Fibroblast of skin of left biceps (primary cell): ENCODE data around the gene TBC1D26.
"Not testable (repeated sequence)": the region's sequence is repeated elsewhere in the genome, so short reads cannot be mapped to it uniquely, and the experiment has no call there.

Experiments
- DNase-seq, 2 experiments: peaks; one replicate each; pipeline ENCODE4 v3.0.0-alpha.2; 2013; ENCODE audit warnings: low read depth in 2 of 2

Gene TBC1D26

DNA sequence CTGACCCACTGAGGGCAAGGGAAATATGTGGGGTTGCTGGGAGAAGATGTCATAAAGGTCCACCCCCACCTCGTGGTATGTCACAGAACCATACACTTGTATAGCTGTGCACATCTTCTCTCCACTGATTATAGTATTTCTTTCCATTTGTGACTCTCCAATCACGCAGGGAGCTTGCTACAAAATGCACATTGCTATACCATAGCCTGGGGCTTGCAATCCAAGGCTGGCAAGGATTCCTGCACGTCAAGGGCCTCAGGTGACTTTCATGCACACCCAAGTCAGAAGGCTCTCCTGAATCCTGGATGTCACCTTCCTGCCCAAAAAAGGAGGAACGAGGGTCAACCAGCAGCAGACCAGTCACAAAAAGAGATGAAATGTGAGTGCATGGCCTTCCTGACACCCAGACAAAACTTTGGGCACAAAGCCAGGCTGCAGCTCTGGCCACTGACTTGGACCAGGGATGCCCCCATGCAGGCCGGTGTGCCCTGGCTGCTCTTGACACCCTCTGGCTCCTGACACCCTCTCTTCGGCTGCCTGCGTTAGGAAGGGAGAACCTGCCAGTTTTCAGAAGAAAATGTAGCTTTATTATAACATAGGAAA is 12.1 kb downstream of the TBC1D26 start:
- DNase-seq = no peak

DNA sequence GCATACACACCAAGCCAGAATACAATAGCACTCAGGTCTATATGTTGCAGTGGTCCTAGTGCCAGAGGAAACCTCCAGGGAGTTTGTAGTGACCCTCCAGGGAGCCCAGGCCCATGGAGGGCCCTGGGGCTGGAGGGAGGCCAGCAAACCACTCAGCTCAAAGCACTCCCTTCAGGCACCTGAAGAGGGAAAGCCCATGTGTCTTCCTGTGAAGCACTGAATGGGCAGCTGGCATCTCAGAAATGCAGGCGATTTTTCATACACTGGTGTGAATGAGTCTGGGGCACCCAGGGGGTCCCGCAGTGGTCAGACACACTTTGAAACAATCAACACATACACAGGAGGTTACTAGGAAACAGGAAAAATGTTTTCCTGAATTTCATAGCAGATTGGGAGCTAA is 12.8 kb downstream of the TBC1D26 start:
- no peak for DNase-seq

DNA sequence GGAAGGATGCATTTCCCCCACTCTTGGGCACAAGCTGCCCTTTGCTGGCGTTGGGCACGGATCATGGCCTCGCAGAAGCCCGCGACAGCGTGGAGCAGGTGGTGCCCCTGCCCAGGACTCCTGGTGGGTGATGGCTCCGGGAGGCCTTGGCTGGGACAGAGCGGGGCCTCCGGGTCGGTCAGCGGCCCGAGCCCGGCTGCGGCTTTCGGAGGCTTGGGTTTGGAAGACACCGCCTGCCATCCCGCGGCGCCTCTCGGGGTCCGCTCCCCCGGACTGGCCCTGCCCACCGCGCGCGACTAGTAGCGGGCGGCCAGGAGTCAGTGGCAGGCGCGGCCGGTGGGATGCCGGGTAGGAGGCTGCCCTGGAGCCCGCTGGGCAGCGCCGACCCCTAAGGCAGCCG is 17.3 kb downstream of the TBC1D26 start:
- DNase-seq = not testable (repeated sequence)

DNA sequence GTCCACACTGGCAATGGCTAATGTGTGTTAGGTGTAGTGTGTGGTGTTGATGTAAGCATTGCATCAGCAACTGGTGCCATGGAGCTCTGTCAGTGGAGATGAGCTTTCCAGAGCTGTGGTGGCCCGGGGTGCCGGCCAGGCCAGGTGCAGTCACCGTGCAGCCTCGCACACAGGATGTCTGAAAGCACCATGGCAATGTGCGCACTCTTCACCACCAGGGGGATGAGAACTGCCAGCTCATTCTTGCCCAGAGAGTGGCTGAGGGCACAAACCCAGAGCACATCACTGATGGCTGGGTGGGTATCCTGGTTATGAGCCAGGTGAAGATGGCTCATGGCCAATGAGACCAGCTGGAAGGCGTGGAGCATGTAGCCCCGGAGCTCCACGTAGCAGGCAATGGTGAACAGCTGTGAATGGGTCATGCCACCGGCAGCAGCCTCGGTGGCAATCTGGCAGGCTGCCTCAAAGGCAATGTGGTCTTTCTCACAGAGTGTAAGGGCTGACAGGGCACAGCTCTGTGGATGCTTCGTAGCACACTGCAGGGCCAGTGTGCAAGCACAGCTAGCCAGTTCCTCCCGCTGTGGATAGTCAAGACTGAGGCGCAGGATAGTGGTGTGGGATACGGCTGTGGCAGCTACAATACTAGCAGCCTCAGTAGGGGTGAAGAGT is 36.9 kb downstream of the TBC1D26 start:
- not testable (repeated sequence) for DNase-seq

DNA sequence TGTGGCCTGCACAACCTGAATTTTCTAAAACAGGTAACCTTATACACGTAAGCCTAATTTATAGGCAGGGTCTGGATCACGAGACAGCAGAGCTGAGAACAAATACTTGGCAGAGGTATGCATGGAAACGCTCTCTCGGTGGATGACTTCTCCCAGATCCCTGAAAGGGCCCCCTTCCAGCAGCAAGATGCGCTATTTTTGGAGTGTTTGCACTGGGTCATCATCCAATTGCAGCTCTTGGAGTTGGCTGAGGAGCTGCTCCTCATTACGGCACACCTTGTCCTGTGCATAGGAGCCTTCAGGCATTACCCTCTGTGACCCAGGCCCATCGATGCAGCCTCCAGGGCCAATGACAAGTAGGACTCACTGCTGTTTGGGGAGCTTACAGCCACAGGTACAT is 38.6 kb downstream of the TBC1D26 start:
- not testable (repeated sequence) for DNase-seq

DNA sequence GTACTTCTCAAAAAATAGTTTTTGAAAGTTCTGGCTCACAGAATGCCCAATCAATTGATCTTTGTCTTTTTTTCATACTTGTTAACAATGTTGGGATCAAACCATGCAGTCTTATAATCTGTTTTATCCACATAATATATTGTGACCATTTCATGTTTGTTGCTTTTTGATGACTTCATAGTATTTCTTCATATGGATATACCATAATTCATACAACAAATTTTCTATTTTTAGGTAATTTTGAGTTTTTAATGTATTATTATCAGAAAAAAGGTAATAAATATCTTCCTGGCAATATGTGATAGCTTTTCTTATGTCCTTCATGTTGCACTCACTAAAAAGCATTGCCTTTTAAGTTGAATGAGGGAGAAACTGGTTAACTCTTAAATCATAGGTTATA is 44.8 kb downstream of the TBC1D26 start:
- no peak for DNase-seq

DNA sequence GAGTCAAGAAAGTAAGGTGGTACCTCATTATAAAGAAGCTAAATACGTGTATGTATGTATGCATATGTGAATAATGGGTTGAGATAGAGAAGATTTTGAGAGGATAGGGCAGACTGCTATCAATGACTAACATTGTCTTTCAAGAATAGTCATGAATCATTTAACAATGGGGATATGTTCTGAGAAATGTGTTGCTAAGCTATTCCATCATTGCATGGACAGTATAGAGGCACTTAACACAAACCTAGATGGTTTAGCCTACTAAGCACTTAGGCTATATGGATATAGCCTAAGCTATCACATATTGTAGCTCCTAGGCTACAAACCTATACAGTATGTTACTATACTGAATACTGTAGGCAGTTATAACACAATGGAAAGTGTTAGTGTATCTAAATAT is 45.2 kb downstream of the TBC1D26 start:
- no peak for DNase-seq

DNA sequence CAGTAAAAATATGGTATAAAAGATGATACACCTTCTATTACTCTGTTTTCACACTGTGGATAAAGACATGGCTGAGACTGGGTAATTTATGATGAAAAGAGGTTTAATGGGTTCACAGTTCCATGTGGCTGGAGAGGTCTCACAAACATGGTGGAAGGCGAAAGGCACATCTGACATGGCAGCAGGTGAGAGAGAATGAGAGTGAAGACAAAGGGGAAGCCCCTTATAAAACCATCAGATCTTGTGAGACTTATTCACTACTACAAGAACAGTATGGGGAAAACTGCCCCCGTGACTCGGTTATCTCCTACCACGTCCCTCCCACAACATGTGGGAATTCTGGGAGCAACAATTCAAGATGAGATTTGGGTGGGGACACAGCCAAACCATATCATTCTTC is 45.6 kb downstream of the TBC1D26 start:
- no peak for DNase-seq

DNA sequence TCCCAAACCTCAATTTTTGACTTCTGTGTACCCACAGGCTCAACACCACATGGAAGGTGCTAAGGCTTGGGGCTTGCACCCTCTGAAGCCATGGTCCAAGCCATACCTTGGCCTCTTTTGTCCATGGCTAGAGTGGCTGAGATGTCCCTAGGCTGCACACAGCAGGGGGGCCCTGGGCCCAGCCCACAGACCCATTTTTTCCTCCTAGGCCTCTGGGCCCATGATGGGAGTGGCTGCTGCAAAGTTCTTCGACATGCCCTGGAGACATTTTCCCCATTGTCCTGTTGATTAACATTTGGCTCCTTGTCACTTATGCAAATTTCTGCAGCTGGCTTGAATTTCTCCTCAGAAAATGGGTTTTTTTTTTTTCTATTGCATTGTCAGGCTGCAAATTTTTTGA is 47.0 kb downstream of the TBC1D26 start:
- DNase-seq = no peak

DNA sequence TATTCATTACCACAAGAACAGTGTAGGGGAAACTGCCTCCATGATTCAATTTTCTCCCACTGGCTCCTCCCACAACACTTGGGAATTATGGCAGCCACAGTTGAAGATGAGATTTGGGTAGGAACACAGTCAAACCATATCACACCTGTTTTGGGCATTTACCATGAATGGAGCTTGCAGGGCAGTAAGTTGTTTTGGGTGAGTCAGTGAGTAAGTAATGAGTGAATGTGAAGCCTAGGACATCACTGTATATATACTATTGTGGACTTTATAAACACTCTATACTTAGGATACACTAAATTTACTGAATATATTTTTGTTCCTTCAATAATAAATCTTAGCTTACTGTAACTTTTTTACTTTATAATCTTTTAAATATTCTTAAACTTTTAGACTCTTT is 48.1 kb downstream of the TBC1D26 start:
- DNase-seq = no peak

DNA sequence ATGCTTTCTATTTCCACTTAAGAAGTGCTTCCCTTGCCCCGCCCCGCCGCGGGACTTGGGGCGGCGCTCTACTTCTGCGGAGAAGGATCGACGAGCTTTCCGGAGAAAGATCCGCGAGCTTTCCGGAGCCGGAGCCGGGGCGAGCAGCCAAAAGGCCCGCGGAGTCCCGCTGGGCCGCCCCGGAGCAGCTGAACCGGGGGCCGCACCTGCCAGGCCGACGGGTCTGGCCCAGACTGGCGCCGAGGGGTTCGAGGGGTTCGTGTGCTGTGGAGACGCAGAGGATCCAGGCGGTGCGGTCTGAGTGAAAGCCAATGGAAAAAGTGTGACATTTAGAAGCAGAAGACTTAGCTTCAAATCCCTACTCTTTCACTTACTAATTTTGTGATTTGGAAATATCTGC is 50.8 kb downstream of the TBC1D26 start:
- no peak for DNase-seq

DNA sequence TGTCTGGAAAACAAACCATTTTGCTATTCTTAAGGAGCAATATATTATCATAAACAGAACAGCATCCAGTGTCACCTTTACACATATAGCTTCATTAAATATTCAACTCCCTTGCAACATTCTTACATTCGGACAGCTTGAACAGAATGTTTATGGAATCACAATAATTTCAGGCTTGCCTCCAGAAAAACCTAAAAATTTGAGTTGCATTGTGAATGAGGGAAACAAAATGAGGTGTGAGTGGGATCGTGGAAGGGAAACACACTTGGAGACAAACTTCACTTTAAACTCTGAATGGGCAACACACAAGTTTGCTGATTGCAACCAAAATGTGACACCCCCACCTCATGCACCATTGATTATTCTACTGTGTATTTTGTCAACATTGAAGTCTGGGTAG is 51.4 kb downstream of the TBC1D26 start:
- no peak for DNase-seq

DNA sequence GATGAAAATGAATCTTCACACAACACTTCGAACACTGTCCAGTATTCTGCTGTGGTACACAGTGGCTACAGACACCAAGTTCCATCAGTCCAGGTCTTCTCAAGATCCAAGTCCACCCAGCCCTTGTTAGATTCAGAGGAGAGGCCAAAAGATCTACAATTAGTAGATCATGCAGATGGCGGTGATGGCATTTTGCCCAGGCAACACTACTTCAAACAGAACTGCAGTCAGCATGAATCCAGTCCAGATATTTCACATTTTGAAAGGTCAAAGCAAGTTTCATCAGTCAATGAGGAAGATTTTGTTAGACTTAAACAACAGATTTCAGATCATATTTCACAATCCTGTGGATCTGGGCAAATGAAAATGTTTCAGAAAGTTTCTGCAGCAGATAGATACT is 52.3 kb downstream of the TBC1D26 start:
- DNase-seq = peak in 1 of 2 experiments; percentile 5

DNA sequence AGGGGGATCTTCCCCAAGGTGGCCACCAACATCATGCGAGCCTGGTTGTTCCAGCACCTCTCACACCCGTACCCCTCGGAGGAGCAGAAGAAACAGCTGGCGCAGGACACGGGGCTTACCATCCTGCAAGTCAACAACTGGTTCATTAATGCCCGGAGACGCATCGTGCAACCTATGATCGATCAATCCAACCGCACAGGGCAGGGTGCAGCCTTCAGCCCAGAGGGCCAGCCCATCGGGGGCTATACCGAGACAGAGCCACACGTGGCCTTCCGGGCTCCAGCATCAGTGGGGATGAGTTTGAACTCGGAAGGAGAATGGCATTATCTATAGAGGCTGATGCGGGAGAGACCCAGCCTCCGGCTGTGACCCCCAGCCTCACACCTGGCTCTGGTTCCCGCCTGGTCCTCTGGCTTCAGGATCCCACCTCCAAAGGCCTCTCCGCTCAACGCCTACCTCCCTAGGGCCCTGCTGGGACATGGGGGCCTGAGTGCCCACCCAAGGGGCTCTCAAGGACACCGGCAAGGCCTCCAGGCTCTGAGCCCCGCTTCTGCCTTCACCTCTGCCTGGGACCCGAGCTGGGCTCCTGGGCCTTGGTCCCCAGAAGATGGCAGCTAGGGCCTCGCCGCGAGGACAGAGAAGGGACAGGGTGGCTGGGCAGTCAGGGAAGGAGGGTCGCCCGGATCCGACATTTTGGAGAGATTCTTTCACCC is 55.4 kb downstream of the TBC1D26 start:
- DNase-seq = not testable (repeated sequence)

DNA sequence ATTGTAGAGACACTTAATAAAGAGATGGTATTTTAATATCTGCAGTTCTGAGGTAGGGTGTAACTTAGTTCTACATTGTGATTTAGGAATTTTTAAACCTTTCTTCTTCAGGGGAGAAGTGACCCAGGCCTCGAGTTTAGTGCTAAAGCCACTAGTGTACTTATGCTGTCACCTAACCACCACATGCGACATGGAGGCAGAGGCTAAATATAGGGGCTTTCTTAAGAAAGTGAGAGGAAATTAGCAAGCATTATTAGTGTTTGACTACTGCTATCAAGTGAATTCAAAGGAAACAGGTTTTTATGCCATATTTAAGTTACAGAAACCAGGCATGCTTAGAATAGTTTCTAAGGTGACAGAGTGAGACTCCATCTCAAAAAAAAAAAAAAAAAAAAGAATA is 56.3 kb downstream of the TBC1D26 start:
- DNase-seq = not testable (repeated sequence)
